Right renal cortex interstitium (tissue), 3 donors: Measurements from ENCODE around the gene ZNF566. TPM values are rescaled to one million over a fixed set of nuclear protein-coding genes. Genes with fewer than 3 reads are reported as not detected.
"Not testable (repeated sequence)": the region's sequence is repeated elsewhere in the genome, so short reads cannot be mapped to it uniquely, and the experiment has no call there.

Source experiments
- DNase-seq, 3 donors: peaks; one replicate each; pipeline ENCODE4 v3.0.0-alpha.2; 2013; ENCODE audit warnings: low read depth in 3 of 3, low spot score in 2 of 3
- polyA plus RNA-seq, 3 donors: library from polyadenylated mRNA; unstranded; fragments of 120-200 nt; gene quantifications; one replicate each; pipeline ENCODE4 v1.2.1, GENCODE V29; 2013; ENCODE audit not compliant: insufficient read length in 3 of 3

The ZNF566 gene
- polyA plus RNA-seq = 10 to 100 TPM; 15.9 to 17.0 (median 16.7) TPM

GRCh38 chr19:36489118-36489919 is at the start of gene ZNF566:
TSS of gene ZNF566 (minus strand) at chr19:36489561. CDS start at chr19:36476557, 13,004 bp downstream.
- DNase-seq = peak; percentile 90 to 96 (median 95)

- DNase-seq = no peak
Measured at GRCh38 chr19:36528921-36529518, 39.7 kb upstream of the ZNF566 start.

GRCh38 chr19:36528194-36528920 is 39.0 kb upstream of the ZNF566 start, which contains the start of gene ZNF260:
TSS of gene ZNF260 (minus strand) at chr19:36528271. CDS start at chr19:36515238, 13,033 bp downstream.
- peak; percentile 93 to 97 (median 96) for DNase-seq

GRCh38 chr19:36527873-36528193 is 38.5 kb upstream of the ZNF566 start:
- DNase-seq = no peak

GRCh38 chr19:36527341-36527740 is 38.0 kb upstream of the ZNF566 start:
- DNase-seq = no peak

- DNase-seq = no peak
Measured at GRCh38 chr19:36526581-36526980, 37.2 kb upstream of the ZNF566 start.

GRCh38 chr19:36524617-36525016 is 35.3 kb upstream of the ZNF566 start:
- no peak for DNase-seq

GRCh38 chr19:36514012-36514612 is 24.8 kb upstream of the ZNF566 start:
- DNase-seq = no peak

GRCh38 chr19:36508325-36508724 is 19.0 kb upstream of the ZNF566 start:
- no peak for DNase-seq

GRCh38 chr19:36501973-36502372 is 12.6 kb upstream of the ZNF566 start:
- no peak for DNase-seq

- no peak for DNase-seq
Measured at GRCh38 chr19:36497001-36497400, 7.6 kb upstream of the ZNF566 start.

GRCh38 chr19:36492689-36493453 is 3.5 kb upstream of the ZNF566 start:
- DNase-seq = not testable (repeated sequence)

- DNase-seq = not testable (repeated sequence)
Measured at GRCh38 chr19:36490846-36491245, 1.5 kb upstream of the ZNF566 start.

- peak in 2 of 3 donors; percentile 88 for DNase-seq
Measured at GRCh38 chr19:36489920-36490415, 607 bp upstream of the ZNF566 start.

- DNase-seq = peak in 2 of 3 donors; percentile 8 to 9
Measured at GRCh38 chr19:36488846-36489117, 579 bp downstream of the ZNF566 start.

GRCh38 chr19:36488118-36488845 is 1.1 kb downstream of the ZNF566 start:
- DNase-seq = no peak

- DNase-seq = no peak
Measured at GRCh38 chr19:36483653-36484052, 5.7 kb downstream of the ZNF566 start.

- no peak for DNase-seq
Measured at GRCh38 chr19:36482876-36483275, 6.5 kb downstream of the ZNF566 start.

GRCh38 chr19:36460046-36460445 is 29.3 kb downstream of the ZNF566 start:
- DNase-seq = no peak

- DNase-seq = no peak
Measured at GRCh38 chr19:36456831-36457230, 32.5 kb downstream of the ZNF566 start.
